Sigmoid colon (tissue), 4 donors: ENCODE data around the gene MAGEF1.

ENCODE experiments used
- EP300 ChIP-seq, 4 donors: sonication (generic); formaldehyde crosslinking; IDR thresholded peaks; one replicate each; pipeline ENCODE4 v1.6.1; 2017; ENCODE audit warnings: antibody characterized with exemption in 4 of 4
- POLR2A ChIP-seq, 2 donors: fragments of 450-650 bp; IDR thresholded peaks; one replicate each; pipeline ENCODE4 v1.6.1; 2016; ENCODE audit warnings: antibody characterized with exemption in 2 of 2, mild to moderate bottlenecking in 2 of 2, moderate library complexity in 2 of 2
- POLR2AphosphoS5 ChIP-seq, 4 donors: sonication (generic); formaldehyde crosslinking; IDR thresholded peaks; one replicate each; pipeline ENCODE4 v1.6.1; 2017; ENCODE audit warnings: antibody characterized with exemption in 4 of 4
- TF ChIP-seq, protein P1 (sequence below), 4 experiments: fragments of 450-650 bp in 3 of 4; fragments of 200-600 bp in 1 of 4; IDR thresholded peaks; one replicate each; pipeline ENCODE4 v1.5.1; 2016 to 2019; ENCODE audit warnings: antibody characterized with exemption in 4 of 4, mild to moderate bottlenecking in 3 of 4, moderate library complexity in 2 of 4

DNA sequence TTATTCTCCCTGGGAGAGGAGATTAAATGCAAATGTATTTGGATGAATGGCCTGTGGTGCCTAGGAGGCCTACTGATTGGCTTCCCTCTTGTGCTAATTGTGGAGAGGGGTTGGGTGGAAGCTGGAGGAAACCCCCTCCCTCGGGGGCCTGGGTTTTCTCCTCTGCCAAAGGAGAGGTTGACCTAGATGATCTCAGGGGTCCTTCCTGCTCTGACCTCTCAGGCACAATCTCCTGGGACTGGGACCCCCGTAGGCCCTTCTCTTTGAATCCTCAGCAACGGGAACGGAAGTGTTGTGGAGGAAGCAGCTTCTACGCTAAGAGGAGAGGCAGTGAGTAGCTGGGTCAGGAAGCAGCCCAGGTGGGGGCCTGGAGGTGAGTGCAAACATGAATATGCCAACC lies 40.5 kb upstream of the MAGEF1 start:
- TF ChIP-seq EP300 (IDR thresholded peaks at IDR 0.05), result no peak
- TF ChIP-seq POLR2A (IDR thresholded peaks at IDR 0.05), result no peak
- TF ChIP-seq, protein P1, sequence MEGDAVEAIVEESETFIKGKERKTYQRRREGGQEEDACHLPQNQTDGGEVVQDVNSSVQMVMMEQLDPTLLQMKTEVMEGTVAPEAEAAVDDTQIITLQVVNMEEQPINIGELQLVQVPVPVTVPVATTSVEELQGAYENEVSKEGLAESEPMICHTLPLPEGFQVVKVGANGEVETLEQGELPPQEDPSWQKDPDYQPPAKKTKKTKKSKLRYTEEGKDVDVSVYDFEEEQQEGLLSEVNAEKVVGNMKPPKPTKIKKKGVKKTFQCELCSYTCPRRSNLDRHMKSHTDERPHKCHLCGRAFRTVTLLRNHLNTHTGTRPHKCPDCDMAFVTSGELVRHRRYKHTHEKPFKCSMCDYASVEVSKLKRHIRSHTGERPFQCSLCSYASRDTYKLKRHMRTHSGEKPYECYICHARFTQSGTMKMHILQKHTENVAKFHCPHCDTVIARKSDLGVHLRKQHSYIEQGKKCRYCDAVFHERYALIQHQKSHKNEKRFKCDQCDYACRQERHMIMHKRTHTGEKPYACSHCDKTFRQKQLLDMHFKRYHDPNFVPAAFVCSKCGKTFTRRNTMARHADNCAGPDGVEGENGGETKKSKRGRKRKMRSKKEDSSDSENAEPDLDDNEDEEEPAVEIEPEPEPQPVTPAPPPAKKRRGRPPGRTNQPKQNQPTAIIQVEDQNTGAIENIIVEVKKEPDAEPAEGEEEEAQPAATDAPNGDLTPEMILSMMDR (IDR thresholded peaks at IDR 0.05), result no peak
- TF ChIP-seq POLR2AphosphoS5 (IDR thresholded peaks at IDR 0.05), result no peak
